Measurements from ENCODE around the gene GARRE1.
A peak's percentile ranks its signal among the peaks of the same experiment; 100 is the strongest.
"Not testable (repeated sequence)": the region's sequence is repeated elsewhere in the genome, so short reads cannot be mapped to it uniquely, and the experiment has no call there.

The GARRE1 gene

GRCh38 chr19:34276614-34277013 is 22.3 kb downstream of the GARRE1 start (continued):
- TF ChIP-seq, protein P1, sequence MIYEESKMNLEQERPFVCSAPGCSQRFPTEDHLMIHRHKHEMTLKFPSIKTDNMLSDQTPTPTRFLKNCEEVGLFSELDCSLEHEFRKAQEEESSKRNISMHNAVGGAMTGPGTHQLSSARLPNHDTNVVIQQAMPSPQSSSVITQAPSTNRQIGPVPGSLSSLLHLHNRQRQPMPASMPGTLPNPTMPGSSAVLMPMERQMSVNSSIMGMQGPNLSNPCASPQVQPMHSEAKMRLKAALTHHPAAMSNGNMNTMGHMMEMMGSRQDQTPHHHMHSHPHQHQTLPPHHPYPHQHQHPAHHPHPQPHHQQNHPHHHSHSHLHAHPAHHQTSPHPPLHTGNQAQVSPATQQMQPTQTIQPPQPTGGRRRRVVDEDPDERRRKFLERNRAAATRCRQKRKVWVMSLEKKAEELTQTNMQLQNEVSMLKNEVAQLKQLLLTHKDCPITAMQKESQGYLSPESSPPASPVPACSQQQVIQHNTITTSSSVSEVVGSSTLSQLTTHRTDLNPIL (CRISPR knock-in tag; IDR thresholded peaks at IDR 0.05; ENCODE audit: low read depth) = no peak
- TF ChIP-seq OSR1 (CRISPR knock-in tag; IDR thresholded peaks at IDR 0.05) (no peak), CSDC2 (CRISPR knock-in tag; IDR thresholded peaks at IDR 0.05) (no peak), ZFP3 (CRISPR knock-in tag; IDR thresholded peaks at IDR 0.05) (no peak), ZFP30 (CRISPR knock-in tag; IDR thresholded peaks at IDR 0.05) (no peak)

DNA sequence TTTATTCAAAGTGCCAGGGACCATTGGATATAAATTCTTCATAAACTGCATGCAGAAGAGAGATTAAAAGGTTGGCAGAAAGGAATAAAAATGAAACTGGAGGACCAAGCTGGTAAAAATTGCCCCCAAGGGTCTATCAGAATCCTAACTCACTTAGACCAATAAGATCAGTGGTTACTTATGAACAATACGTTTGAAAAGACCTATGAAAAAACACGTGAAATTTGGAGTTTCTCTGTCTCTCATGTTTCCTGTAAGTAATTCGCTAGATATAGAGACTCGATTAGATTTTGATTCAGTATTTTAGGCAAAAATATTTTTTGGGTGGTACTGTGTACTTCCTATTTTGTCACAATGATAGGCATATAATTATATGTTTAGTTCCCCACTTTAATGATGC is 22.9 kb downstream of the GARRE1 start:
- TF ChIP-seq ZNF565 (CRISPR knock-in tag; conservative IDR thresholded peaks at IDR 0.05; ENCODE audit: low read depth) (no peak), CSDC2 (CRISPR knock-in tag; IDR thresholded peaks at IDR 0.05) (no peak), TOX (CRISPR knock-in tag; IDR thresholded peaks at IDR 0.05; ENCODE audit: borderline replicate concordance) (no peak), RARB (CRISPR knock-in tag; IDR thresholded peaks at IDR 0.05) (no peak), ZNF70 (CRISPR knock-in tag; IDR thresholded peaks at IDR 0.05) (no peak), ZFP3 (CRISPR knock-in tag; IDR thresholded peaks at IDR 0.05) (no peak), SNAI2 (CRISPR knock-in tag; IDR thresholded peaks at IDR 0.05) (no peak), ESRRG (CRISPR knock-in tag; IDR thresholded peaks at IDR 0.05) (no peak), ZNF8 (CRISPR knock-in tag; IDR thresholded peaks at IDR 0.05) (no peak), ZFP30 (CRISPR knock-in tag; IDR thresholded peaks at IDR 0.05) (no peak), ZC3H10 (CRISPR knock-in tag; IDR thresholded peaks at IDR 0.05) (no peak), OSR1 (CRISPR knock-in tag; IDR thresholded peaks at IDR 0.05) (no peak)
- TF ChIP-seq, protein P1 (CRISPR knock-in tag; IDR thresholded peaks at IDR 0.05; ENCODE audit: low read depth) = no peak
- TF ChIP-seq, protein P2, sequence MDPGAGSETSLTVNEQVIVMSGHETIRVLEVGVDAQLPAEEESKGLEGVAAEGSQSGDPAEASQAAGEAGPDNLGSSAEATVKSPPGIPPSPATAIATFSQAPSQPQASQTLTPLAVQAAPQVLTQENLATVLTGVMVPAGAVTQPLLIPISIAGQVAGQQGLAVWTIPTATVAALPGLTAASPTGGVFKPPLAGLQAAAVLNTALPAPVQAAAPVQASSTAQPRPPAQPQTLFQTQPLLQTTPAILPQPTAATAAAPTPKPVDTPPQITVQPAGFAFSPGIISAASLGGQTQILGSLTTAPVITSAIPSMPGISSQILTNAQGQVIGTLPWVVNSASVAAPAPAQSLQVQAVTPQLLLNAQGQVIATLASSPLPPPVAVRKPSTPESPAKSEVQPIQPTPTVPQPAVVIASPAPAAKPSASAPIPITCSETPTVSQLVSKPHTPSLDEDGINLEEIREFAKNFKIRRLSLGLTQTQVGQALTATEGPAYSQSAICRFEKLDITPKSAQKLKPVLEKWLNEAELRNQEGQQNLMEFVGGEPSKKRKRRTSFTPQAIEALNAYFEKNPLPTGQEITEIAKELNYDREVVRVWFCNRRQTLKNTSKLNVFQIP (CRISPR knock-in tag; IDR thresholded peaks at IDR 0.05; ENCODE audit: borderline replicate concordance, low read depth) = no peak
- TF ChIP-seq, protein P3, sequence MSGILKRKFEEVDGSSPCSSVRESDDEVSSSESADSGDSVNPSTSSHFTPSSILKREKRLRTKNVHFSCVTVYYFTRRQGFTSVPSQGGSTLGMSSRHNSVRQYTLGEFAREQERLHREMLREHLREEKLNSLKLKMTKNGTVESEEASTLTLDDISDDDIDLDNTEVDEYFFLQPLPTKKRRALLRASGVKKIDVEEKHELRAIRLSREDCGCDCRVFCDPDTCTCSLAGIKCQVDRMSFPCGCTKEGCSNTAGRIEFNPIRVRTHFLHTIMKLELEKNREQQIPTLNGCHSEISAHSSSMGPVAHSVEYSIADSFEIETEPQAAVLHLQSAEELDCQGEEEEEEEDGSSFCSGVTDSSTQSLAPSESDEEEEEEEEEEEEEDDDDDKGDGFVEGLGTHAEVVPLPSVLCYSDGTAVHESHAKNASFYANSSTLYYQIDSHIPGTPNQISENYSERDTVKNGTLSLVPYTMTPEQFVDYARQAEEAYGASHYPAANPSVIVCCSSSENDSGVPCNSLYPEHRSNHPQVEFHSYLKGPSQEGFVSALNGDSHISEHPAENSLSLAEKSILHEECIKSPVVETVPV (CRISPR knock-in tag; IDR thresholded peaks at IDR 0.05) = no peak
- TF ChIP-seq, protein P4, sequence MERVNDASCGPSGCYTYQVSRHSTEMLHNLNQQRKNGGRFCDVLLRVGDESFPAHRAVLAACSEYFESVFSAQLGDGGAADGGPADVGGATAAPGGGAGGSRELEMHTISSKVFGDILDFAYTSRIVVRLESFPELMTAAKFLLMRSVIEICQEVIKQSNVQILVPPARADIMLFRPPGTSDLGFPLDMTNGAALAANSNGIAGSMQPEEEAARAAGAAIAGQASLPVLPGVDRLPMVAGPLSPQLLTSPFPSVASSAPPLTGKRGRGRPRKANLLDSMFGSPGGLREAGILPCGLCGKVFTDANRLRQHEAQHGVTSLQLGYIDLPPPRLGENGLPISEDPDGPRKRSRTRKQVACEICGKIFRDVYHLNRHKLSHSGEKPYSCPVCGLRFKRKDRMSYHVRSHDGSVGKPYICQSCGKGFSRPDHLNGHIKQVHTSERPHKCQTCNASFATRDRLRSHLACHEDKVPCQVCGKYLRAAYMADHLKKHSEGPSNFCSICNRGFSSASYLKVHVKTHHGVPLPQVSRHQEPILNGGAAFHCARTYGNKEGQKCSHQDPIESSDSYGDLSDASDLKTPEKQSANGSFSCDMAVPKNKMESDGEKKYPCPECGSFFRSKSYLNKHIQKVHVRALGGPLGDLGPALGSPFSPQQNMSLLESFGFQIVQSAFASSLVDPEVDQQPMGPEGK (CRISPR knock-in tag; IDR thresholded peaks at IDR 0.05; ENCODE audit: borderline replicate concordance) = no peak
- no peak for ATAC-seq

GRCh38 chr19:34278783-34279182 is 24.4 kb downstream of the GARRE1 start:
- no peak for TF ChIP-seq CSDC2 (CRISPR knock-in tag; IDR thresholded peaks at IDR 0.05)
- no peak for TF ChIP-seq PPARA (CRISPR knock-in tag; IDR thresholded peaks at IDR 0.05; ENCODE audit: borderline replicate concordance)
- TF ChIP-seq ZNF70 (CRISPR knock-in tag; IDR thresholded peaks at IDR 0.05) = no peak
- peak; percentile 60; the same call in 1 of the 2 replicates for TF ChIP-seq ZNF8 (CRISPR knock-in tag; IDR thresholded peaks at IDR 0.05)
- TF ChIP-seq TSHZ2 (CRISPR knock-in tag; IDR thresholded peaks at IDR 0.05) = no peak
- TF ChIP-seq ZFP3 (CRISPR knock-in tag; IDR thresholded peaks at IDR 0.05) = no peak
- no peak for TF ChIP-seq GLIS3 (CRISPR knock-in tag; IDR thresholded peaks at IDR 0.05)
- no peak for ATAC-seq

- not testable (repeated sequence) for ATAC-seq
Observed at GRCh38 chr19:34281444-34281843, 27.1 kb downstream of the GARRE1 start.

All from SK-N-SH treated with all-trans-retinoic acid at 6 μM for 48 hours (cell line).